ENCODE measurements around the gene PRSS50. TPM values are rescaled to one million over a fixed set of nuclear protein-coding genes. Genes with fewer than 3 reads are reported as not detected.

Gene PRSS50
- total RNA-seq, 2 experiments from 2014 or later = not detected

- POLR2A ChIA-PET = interaction anchor here (0.7 to 1.1 kb wide), 2 partner anchors 152 to 597 kb away, joined by 3 to 4 read pairs; no protein-coding TSS in a partner anchor
- peak; percentile 74 for DNase-seq
- no peak within 1 kb of the TSS for H3K27ac Mint-ChIP-seq
- intact Hi-C loops (cut with micrococcal nuclease) = no loop called here
- peak within 1 kb of the TSS; percentile 76 for H3K4me3 Mint-ChIP-seq
- peaks cover 49% of the 10 kb centered on the region for H3K4me1 Mint-ChIP-seq (ENCODE audit: low read depth)
- CTCF ChIA-PET = interaction anchor here (0.7 to 2.0 kb wide), 5 partner anchors 22 to 216 kb away, joined by 4 to 8 read pairs (median 5); no protein-coding TSS in a partner anchor
- no peaks in the 10 kb centered on the region for H3K9me3 Mint-ChIP-seq
- H3K36me3 Mint-ChIP-seq = no peaks in the 10 kb centered on the region
- no peaks in the 10 kb centered on the region for H3K27me3 Mint-ChIP-seq
These were observed 24.4 kb downstream of the PRSS50 start, which contains the start of gene ALS2CL for GRCh38 chr3:46693038-46693891. Gene ALS2CL, minus strand, starts transcription at chr3:46693679. Its CDS starts 4,239 bp downstream, at chr3:46689440.

DNA sequence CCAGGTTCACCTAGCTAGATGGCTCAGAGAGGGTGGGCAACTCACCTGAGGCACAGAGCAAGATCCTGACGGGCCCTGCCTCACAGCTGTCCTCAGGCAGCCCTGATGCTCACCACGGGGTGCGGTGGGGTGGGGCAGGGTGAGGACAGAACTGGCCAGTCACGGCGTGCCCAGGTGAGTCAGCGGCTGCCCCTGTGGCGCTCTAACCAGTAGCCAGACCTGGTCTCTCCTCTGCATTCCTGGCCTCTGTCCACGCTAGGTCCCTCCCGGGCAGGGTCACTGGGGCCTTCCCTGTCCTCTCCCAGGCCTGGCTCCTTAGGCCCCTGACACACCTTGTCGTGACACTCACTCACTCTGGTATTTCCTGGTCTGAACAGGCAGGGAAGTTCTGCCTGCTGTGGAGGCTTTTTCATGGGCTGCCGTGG is 25.1 kb downstream of the PRSS50 start:
- Mint-ChIP-seq H3K36me3 (no peaks in the 10 kb centered on the region), H3K9me3 (no peaks in the 10 kb centered on the region), H3K27ac (no peak overlapping the region), H3K4me1 (ENCODE audit: low read depth) (peaks cover 49% of the 10 kb centered on the region), H3K27me3 (no peaks in the 10 kb centered on the region), H3K4me3 (peak overlapping the region; percentile 76)
- intact Hi-C loops (cut with micrococcal nuclease) = no loop called here
- ChIA-PET CTCF (interaction anchor here (0.7 to 2.0 kb wide), 5 partner anchors 14 to 217 kb away, joined by 3 to 8 read pairs (median 4); no protein-coding TSS in a partner anchor), POLR2A (interaction anchor here (1.1 kb wide), 1 partner anchor 597 kb away, joined by 4 read pairs; no protein-coding TSS in a partner anchor)
- DNase-seq = peak; percentile 14

GRCh38 chr3:46690798-46691197 is 26.9 kb downstream of the PRSS50 start:
- intact Hi-C loops (cut with micrococcal nuclease) = no loop called here
- no peaks in the 10 kb centered on the region for H3K27me3 Mint-ChIP-seq
- no peak overlapping the region for H3K4me3 Mint-ChIP-seq
- no peaks in the 10 kb centered on the region for H3K9me3 Mint-ChIP-seq
- no peaks in the 10 kb centered on the region for H3K36me3 Mint-ChIP-seq
- H3K27ac Mint-ChIP-seq = no peak overlapping the region
- peaks cover 44% of the 10 kb centered on the region for H3K4me1 Mint-ChIP-seq (ENCODE audit: low read depth)
- ChIA-PET POLR2A (interaction anchor here (0.7 kb wide), 1 partner anchor 330 kb away, joined by 4 read pairs; no protein-coding TSS in a partner anchor), CTCF (no interaction called here)
- DNase-seq = no peak

- intact Hi-C loops (cut with micrococcal nuclease) = no loop called here
- no peaks in the 10 kb centered on the region for H3K9me3 Mint-ChIP-seq
- CTCF ChIA-PET = no interaction called here
- peaks cover 5% of the 10 kb centered on the region for H3K4me1 Mint-ChIP-seq (ENCODE audit: low read depth)
- H3K27me3 Mint-ChIP-seq = no peaks in the 10 kb centered on the region
- POLR2A ChIA-PET = no interaction called here
- DNase-seq = no peak
- H3K36me3 Mint-ChIP-seq = no peaks in the 10 kb centered on the region
- H3K4me3 Mint-ChIP-seq = no peak overlapping the region
- H3K27ac Mint-ChIP-seq = no peak overlapping the region
These were observed 32.2 kb downstream of the PRSS50 start for GRCh38 chr3:46685446-46685845.

GRCh38 chr3:46684891-46685290 is 32.8 kb downstream of the PRSS50 start:
- peaks cover 2% of the 10 kb centered on the region for H3K4me1 Mint-ChIP-seq (ENCODE audit: low read depth)
- no peaks in the 10 kb centered on the region for H3K36me3 Mint-ChIP-seq
- H3K27ac Mint-ChIP-seq = no peak overlapping the region
- no peak for DNase-seq
- ChIA-PET POLR2A (no interaction called here), CTCF (interaction anchor here (1.3 kb wide), 1 partner anchor 55 kb away, joined by 3 read pairs; no protein-coding TSS in a partner anchor)
- no peak overlapping the region for H3K4me3 Mint-ChIP-seq
- intact Hi-C loops (cut with micrococcal nuclease) = no loop called here
- H3K9me3 Mint-ChIP-seq = no peaks in the 10 kb centered on the region
- H3K27me3 Mint-ChIP-seq = no peaks in the 10 kb centered on the region

GRCh38 chr3:46682974-46683373 is 34.7 kb downstream of the PRSS50 start:
- ChIA-PET POLR2A (no interaction called here), CTCF (no interaction called here)
- H3K4me3 Mint-ChIP-seq = no peak overlapping the region

GRCh38 chr3:46681856-46682540 is 35.7 kb downstream of the PRSS50 start:
- CTCF ChIA-PET = no interaction called here

More at GRCh38 chr3:46682974-46683373, 34.7 kb downstream of the PRSS50 start:
- Mint-ChIP-seq H3K9me3 (no peaks in the 10 kb centered on the region), H3K36me3 (no peaks in the 10 kb centered on the region), H3K4me1 (ENCODE audit: low read depth) (no peaks in the 10 kb centered on the region), H3K27ac (no peak overlapping the region), H3K27me3 (no peaks in the 10 kb centered on the region)
- intact Hi-C loops (cut with micrococcal nuclease) = no loop called here
- no peak for DNase-seq

GRCh38 chr3:46681387-46681786 is 36.3 kb downstream of the PRSS50 start:
- Mint-ChIP-seq H3K27me3 (no peaks in the 10 kb centered on the region), H3K9me3 (no peaks in the 10 kb centered on the region), H3K27ac (no peak overlapping the region), H3K36me3 (no peaks in the 10 kb centered on the region), H3K4me3 (no peak overlapping the region), H3K4me1 (ENCODE audit: low read depth) (no peaks in the 10 kb centered on the region)
- DNase-seq = no peak
- intact Hi-C loops (cut with micrococcal nuclease) = no loop called here
- ChIA-PET POLR2A (no interaction called here), CTCF (no interaction called here)

More at GRCh38 chr3:46681856-46682540, 35.7 kb downstream of the PRSS50 start:
- Mint-ChIP-seq H3K4me3 (no peak overlapping the region), H3K36me3 (no peaks in the 10 kb centered on the region), H3K4me1 (ENCODE audit: low read depth) (no peaks in the 10 kb centered on the region), H3K27me3 (no peaks in the 10 kb centered on the region), H3K9me3 (no peaks in the 10 kb centered on the region), H3K27ac (no peak overlapping the region)
- POLR2A ChIA-PET = no interaction called here
- no peak for DNase-seq
- intact Hi-C loops (cut with micrococcal nuclease) = no loop called here

DNA sequence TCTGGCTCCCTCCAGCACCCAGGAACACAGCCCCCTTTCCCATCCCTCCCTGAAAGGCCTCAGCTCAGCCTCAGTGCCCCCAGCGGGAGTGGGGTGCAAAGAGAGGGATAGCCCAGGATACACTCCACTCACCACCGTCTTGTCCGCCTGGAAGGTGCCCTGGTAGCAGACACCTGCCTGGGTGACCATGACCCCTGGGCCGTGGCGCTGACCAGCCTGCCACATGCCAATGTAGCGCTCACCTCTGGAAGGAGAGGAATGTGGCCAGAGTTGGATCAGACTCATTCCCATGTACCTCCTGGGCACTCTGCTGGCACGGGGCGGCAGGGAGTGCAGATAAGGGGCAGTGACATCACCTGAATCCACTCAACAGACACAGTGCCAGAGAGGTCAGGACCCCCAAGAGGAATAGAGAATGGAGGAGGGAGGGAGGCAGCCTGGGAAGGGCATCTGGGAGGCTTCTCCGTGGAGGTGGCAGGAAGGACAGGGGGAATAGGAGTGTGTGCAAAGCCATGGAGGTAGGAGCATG is 37.3 kb downstream of the PRSS50 start:
- ChIA-PET CTCF (no interaction called here), POLR2A (no interaction called here)
- intact Hi-C loops (cut with micrococcal nuclease) = no loop called here
- DNase-seq = no peak
- H3K36me3 Mint-ChIP-seq = no peaks in the 10 kb centered on the region
- no peaks in the 10 kb centered on the region for H3K9me3 Mint-ChIP-seq
- H3K27ac Mint-ChIP-seq = no peak overlapping the region
- no peaks in the 10 kb centered on the region for H3K27me3 Mint-ChIP-seq
- H3K4me3 Mint-ChIP-seq = no peak overlapping the region
- H3K4me1 Mint-ChIP-seq (ENCODE audit: low read depth) = no peaks in the 10 kb centered on the region

- intact Hi-C loops (cut with micrococcal nuclease) = no loop called here
- ChIA-PET POLR2A (no interaction called here), CTCF (no interaction called here)
These were observed 38.0 kb downstream of the PRSS50 start for GRCh38 chr3:46679681-46680080.

DNA sequence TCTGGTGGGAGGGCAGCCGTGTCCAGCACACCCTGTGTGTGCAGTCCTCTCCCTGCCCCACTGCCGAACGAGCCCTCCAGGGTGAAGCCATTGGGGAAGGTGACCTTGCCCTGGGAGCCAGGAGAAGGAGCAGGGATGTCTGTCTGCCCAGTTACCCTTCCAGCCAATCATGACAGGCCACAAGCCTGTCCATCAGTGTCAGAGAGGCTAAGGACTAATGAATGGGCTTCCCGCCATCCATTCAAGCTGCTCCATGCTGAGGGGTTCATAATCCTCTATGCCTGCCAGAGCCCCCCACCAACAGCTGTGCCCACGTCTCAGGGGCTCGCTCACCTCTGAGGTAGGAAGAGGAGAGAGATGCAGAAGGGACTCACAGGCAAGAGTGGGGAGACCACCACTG is 39.4 kb downstream of the PRSS50 start:
- Mint-ChIP-seq H3K4me1 (ENCODE audit: low read depth) (no peaks in the 10 kb centered on the region), H3K36me3 (no peaks in the 10 kb centered on the region), H3K9me3 (no peaks in the 10 kb centered on the region), H3K27ac (no peak overlapping the region), H3K27me3 (no peaks in the 10 kb centered on the region), H3K4me3 (no peak overlapping the region)
- ChIA-PET POLR2A (no interaction called here), CTCF (no interaction called here)
- no peak for DNase-seq
- intact Hi-C loops (cut with micrococcal nuclease) = no loop called here

More at GRCh38 chr3:46679681-46680080, 38.0 kb downstream of the PRSS50 start:
- Mint-ChIP-seq H3K27ac (no peak overlapping the region), H3K36me3 (no peaks in the 10 kb centered on the region), H3K27me3 (no peaks in the 10 kb centered on the region), H3K4me1 (ENCODE audit: low read depth) (no peaks in the 10 kb centered on the region), H3K9me3 (no peaks in the 10 kb centered on the region), H3K4me3 (no peak overlapping the region)
- DNase-seq = no peak

DNA sequence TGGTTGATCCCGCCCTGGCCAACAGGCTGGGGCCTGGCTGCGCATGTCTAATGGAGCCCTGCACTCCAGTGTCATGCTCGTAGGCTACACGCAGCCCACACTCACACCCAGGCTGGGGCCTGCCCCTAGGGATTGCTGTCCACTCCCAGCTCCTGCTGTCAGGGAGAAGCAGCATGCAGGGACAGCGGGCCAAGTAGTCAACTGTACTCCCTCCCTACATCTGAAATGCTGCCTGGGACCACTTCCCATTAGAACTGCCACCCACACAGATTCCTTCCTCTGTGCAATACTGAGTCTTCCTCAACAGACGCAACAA is 40.3 kb downstream of the PRSS50 start:
- CTCF ChIA-PET = no interaction called here
- no peak for DNase-seq
- no peaks in the 10 kb centered on the region for H3K27me3 Mint-ChIP-seq

More for the DNA sequence above, 40.3 kb downstream of the PRSS50 start:
- Mint-ChIP-seq H3K4me3 (no peak overlapping the region), H3K36me3 (no peaks in the 10 kb centered on the region), H3K4me1 (ENCODE audit: low read depth) (no peaks in the 10 kb centered on the region), H3K27ac (no peak overlapping the region), H3K9me3 (no peaks in the 10 kb centered on the region)
- POLR2A ChIA-PET = no interaction called here
- intact Hi-C loops (cut with micrococcal nuclease) = no loop called here

All from activated CD4-positive, alpha-beta memory T cell treated with anti-CD3 and anti-CD28 coated beads for 36 hours (primary cell).